GM13976 (cell line): ENCODE data around the gene TFG.

Experiments
- DNase-seq: peaks from one replicate; pipeline ENCODE4 v3.0.0; 2012; ENCODE audit warnings: low spot score
- in situ Hi-C: fragments of 300-500 bp; cut with MboI; formaldehyde crosslinking; loops from one replicate; pipeline ENCODE4 v1.12.0; 2022; ENCODE audit warnings: low sequenced_read_pairs, mixed read lengths, inconsistent platforms; ENCODE audit not compliant: unreplicated experiment
- TF ChIP-seq, protein P1 (sequence below): IDR thresholded peaks from 2 replicates; pipeline ENCODE4 v1.5.1; 2012; ENCODE audit warnings: borderline replicate concordance, mild to moderate bottlenecking; ENCODE audit not compliant: insufficient read depth; ENCODE audit errors: extremely low read depth, missing control alignments, control extremely low read depth

The TFG gene

DNA sequence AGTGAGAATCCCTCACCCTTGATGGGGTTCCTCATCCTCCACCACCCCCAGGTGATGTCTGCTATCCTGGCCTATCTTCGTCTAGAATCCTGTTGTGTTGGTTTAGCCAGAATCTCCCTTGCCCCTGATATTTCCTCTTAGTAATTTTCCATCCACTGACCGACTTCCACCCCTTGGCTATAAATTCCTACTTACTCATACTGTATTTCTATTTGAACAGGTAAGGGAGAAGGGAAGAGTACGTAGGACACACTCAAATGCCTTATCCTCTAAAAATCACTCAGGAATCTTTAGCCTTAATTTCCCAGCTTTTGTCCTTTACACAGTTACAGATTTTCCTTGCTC lies 678 bp upstream of the TFG start:
- TF ChIP-seq, protein P1, sequence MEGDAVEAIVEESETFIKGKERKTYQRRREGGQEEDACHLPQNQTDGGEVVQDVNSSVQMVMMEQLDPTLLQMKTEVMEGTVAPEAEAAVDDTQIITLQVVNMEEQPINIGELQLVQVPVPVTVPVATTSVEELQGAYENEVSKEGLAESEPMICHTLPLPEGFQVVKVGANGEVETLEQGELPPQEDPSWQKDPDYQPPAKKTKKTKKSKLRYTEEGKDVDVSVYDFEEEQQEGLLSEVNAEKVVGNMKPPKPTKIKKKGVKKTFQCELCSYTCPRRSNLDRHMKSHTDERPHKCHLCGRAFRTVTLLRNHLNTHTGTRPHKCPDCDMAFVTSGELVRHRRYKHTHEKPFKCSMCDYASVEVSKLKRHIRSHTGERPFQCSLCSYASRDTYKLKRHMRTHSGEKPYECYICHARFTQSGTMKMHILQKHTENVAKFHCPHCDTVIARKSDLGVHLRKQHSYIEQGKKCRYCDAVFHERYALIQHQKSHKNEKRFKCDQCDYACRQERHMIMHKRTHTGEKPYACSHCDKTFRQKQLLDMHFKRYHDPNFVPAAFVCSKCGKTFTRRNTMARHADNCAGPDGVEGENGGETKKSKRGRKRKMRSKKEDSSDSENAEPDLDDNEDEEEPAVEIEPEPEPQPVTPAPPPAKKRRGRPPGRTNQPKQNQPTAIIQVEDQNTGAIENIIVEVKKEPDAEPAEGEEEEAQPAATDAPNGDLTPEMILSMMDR = no peak
- in situ Hi-C loops = no loop called here
- no peak for DNase-seq

DNA sequence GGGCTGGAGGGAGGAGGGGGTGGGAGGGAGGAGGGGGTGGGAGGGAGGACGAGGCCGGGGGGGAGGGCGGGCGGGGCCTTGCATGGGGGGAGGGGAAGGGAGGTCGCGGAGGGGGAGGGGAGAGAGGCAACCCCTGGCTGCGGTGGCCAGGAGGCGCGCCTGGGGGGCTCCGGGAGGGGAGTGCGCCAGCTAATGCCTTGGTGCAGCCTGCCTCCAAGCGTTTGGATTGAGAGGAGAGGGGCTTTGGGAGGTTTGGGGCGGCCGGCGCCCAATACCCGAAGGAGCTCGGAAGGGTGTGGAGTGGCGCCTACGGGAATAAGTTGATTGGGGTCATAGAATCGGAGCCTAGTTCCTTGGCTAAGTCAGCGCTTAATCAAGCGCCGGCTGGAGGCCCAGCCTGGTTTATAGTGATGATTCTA lies 557 bp downstream of the TFG start:
- in situ Hi-C loops = no loop called here

DNA sequence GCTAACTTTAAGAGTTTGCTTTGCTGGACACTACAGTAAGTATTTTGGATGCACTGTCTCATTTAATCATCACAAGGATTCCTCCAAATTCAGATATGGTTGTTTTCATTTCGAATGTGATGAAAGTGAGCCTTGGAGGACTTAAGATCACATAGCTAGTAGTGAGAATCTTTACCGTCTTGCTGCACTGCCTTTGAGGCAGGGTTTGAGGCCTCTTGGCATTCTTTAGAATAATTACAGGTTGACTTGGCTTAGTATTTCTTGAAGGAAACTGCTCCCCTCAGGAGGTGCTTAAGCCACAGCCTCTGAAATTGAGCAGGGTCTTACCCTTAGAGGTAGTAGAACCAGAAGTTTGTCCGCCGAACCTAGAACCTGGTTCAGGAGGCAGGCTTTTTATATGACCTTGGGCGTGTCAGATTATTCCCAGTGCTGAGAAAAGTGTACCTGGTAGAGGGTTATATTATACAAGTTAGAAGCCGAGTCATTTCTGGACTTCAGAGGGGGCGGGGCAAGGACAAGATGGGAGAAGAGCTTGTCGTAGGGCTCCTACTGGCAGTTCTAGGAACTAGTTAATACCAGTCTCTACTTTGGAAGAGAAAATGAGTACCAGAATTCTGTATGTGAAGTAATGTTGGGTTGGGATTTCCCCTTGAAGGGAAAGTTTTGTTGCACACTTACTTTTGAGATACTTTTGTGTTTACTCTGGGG lies 1.1 kb downstream of the TFG start:
- in situ Hi-C loops = no loop called here
- DNase-seq = peak; percentile 69
- TF ChIP-seq, protein P1 = no peak

More for the DNA sequence above, 557 bp downstream of the TFG start:
- DNase-seq = peak; percentile 38
- TF ChIP-seq, protein P1 = no peak

DNA sequence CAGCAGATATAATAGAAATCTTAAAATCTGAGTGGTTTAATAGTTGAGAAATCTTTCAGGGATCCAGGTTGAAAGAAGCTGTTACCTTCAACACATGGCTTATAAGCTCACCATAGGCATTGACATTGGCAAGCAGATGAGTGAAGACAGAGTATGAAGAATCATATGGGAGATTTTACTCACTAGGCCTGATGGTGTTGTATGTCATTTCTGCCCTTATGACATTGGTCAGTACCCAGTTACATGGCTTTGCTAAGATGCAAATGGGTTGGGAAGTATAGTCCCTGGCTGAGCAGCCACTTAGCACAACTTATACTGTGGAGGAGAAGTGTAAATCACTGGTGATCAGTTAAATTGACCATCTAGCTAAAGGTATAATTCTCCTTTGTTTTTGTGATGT lies 5.9 kb downstream of the TFG start:
- TF ChIP-seq, protein P1 = no peak
- DNase-seq = no peak
- in situ Hi-C loops = no loop called here

DNA sequence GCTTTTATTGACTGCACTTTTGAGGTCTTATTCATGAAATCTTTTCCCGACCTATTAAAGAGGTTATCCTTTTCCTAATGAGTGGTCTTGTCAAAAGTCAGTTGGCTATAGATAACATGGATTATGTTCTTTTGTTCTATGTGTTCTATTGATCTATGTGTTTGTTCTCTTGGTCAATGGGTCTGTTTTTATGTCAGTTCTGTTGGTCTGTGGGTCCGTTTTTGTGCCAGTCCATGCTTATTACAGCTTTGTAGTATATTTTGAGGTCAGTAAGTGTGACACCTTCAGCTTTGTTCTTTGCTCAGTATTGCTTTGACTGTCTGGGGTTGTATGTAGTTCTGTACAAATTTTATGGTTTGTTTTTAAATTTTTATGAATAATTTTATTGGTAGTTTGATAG lies 7.8 kb downstream of the TFG start:
- in situ Hi-C loops = no loop called here
- DNase-seq = no peak
- TF ChIP-seq, protein P1 = no peak

DNA sequence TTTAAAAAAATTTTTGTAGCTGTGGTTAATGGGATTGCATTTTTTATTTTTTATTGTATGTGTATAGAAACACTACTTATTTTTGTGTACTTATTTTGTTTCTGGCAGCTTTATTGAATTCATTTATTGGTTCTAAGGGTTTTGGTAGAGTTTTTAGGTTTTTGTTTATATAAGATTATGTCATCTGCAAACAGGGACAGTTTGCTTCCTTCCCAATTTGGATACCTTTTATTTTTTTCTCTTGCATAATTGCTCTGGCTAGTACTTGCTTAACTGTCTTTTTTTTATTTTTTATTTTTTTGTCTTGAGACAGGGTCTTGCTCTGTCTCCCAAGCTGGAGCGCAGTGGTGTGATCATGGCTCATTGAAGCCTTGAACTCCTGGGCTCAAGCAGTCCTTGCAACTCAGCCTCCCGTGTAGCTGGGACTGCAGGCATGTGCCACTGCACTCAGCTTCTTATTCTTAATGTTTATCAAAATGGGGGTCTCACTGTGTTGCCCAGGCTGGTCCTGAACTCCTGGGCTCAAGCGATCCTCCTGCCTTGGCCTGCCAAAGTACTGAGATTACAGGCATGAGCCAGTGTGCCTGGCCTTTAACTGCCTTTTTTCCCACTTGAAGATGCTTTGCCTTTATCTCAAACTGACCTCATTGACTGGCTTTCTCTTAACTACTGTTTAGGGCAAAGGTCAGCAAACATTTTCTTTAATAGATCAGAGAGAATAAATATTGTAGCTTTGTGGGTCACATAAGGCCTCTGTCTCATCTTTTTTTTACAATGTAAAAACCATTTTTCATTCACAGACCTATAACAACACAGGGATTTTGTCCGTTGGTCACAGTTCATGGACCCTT lies 8.6 kb downstream of the TFG start:
- in situ Hi-C loops = no loop called here
- no peak for DNase-seq
- TF ChIP-seq, protein P1 = no peak
